T-cell (primary cell): ENCODE measurements around the gene FGF19. TPM values are rescaled to one million over a fixed set of nuclear protein-coding genes. Genes with fewer than 3 reads are reported as not detected.

ENCODE experiments used
- ATAC-seq, 4 experiments: fragments of 200-7000 bp in 3 of 4; fragments of 150-1000 bp in 1 of 4; cut with Tn5 transposase; replicated peaks in 1 of 4; 1 replicate in 3 of 4; 2 replicates in 1 of 4; pipeline ENCODE4 v1.10.0; 2021; ENCODE audit warnings: moderate library complexity in 3 of 4, mild to moderate bottlenecking in 2 of 4, moderate number of reproducible peaks in 1 of 4
- CTCF ChIA-PET, 2 donors: fragments of 300-600 bp; sonication (Branson Sonifier 250); formaldehyde crosslinking; loops; one replicate each; lab custom pipeline; 2022; ENCODE audit warnings: antibody characterized with exemption in 2 of 2; lab: Charles Lee
- POLR2A ChIA-PET, 2 donors: fragments of 300-600 bp; sonication (Branson Sonifier 250); formaldehyde crosslinking; loops; one replicate each; lab custom pipeline; 2022; ENCODE audit warnings: antibody characterized with exemption in 2 of 2; lab: Charles Lee
- DNase-seq, 35 experiments: peaks; one replicate each; pipeline versions ENCODE4 v3.0.0 to v3.0.0-alpha.2; 2013 to 2023
- H3K27ac ChIP-seq: one replicate; pipeline ENCODE4 v1.5.1; 2013; ENCODE audit warnings: low read length
- H3K27me3 ChIP-seq, 2 experiments: replicated peaks in 1 of 2; 1 replicate in 1 of 2; 2 replicates in 1 of 2; pipeline versions ENCODE4 v1.6.1 to v1.7.0; 2013; ENCODE audit warnings: low read length in 1 of 2, mixed read lengths in 1 of 2; ENCODE audit not compliant: control insufficient read depth in 2 of 2, insufficient read depth in 2 of 2; ENCODE audit errors: extremely low read depth in 1 of 2
- H3K36me3 ChIP-seq, 2 donors: 1 replicate in 1 of 2; 2 replicates in 1 of 2; pipeline versions ENCODE4 v1.6.1 to v1.7.0; 2013; ENCODE audit warnings: low read length in 1 of 2; ENCODE audit not compliant: control insufficient read depth in 2 of 2, insufficient read depth in 1 of 2; ENCODE audit errors: extremely low read depth in 1 of 2
- H3K4me1 ChIP-seq, 2 experiments: 1 replicate in 1 of 2; 2 replicates in 1 of 2; pipeline versions ENCODE4 v1.6.1 to v1.7.0; 2013; ENCODE audit warnings: low read length in 2 of 2, mixed read lengths in 1 of 2; ENCODE audit not compliant: insufficient read depth in 2 of 2, control insufficient read depth in 1 of 2; ENCODE audit errors: extremely low read depth in 1 of 2
- H3K4me3 ChIP-seq, 2 donors: 1 replicate in 1 of 2; 2 replicates in 1 of 2; pipeline versions ENCODE4 v1.5.1 to v1.7.0; 2013; ENCODE audit warnings: mild to moderate bottlenecking in 2 of 2, low read length in 1 of 2, moderate library complexity in 1 of 2; ENCODE audit not compliant: control insufficient read depth in 1 of 2; ENCODE audit errors: extremely low read depth in 1 of 2
- H3K9me3 ChIP-seq: 2 replicates; pipeline ENCODE4 v1.7.0; 2013
- H3K27ac Mint-ChIP-seq, 2 donors: one replicate each; pipeline ENCODE4 v1.8.0; 2020 to 2021; ENCODE audit warnings: mild to moderate bottlenecking in 2 of 2, mixed read lengths in 2 of 2
- H3K27me3 Mint-ChIP-seq, 2 donors: one replicate each; pipeline ENCODE4 v1.8.0; 2021 to 2022; ENCODE audit warnings: mixed read lengths in 2 of 2
- H3K36me3 Mint-ChIP-seq: one replicate; pipeline ENCODE4 v1.8.0; 2021; ENCODE audit warnings: mixed read lengths
- H3K4me1 Mint-ChIP-seq, 3 donors: one replicate each; pipeline ENCODE4 v1.8.0; 2020 to 2022; ENCODE audit warnings: mixed read lengths in 3 of 3, mild to moderate bottlenecking in 1 of 3
- H3K4me3 Mint-ChIP-seq, 3 donors: one replicate each; pipeline ENCODE4 v1.8.0; 2020 to 2022; ENCODE audit warnings: mild to moderate bottlenecking in 3 of 3, mixed read lengths in 3 of 3, moderate library complexity in 3 of 3
- H3K9me3 Mint-ChIP-seq, 3 donors: one replicate each; pipeline ENCODE4 v1.8.0; 2020 to 2022; ENCODE audit warnings: mixed read lengths in 3 of 3
- WGBS: methylation state at CpG from one replicate; pipeline ENCODE4 v1.1.5; 2013; ENCODE audit warnings: missing lambda C conversion rate; ENCODE audit not compliant: insufficient coverage; 5-methylcytosine and 5-hydroxymethylcytosine counted together
- total RNA-seq, 35 experiments: library from RNA in 6 of 35; stranded (reverse) in 6 of 35; fragments of 120-200 nt in 1 of 35; gene quantifications; one replicate each; pipeline versions ENCODE4 v1.2.1 to v1.2.4 and lab custom pipeline; 2013 to 2026

Gene FGF19
- total RNA-seq, 5 donors from 2014 or later (not counting 1 experiment from before 2014, with no cell fraction given), result 0.09 TPM; not detected in 4

DNA sequence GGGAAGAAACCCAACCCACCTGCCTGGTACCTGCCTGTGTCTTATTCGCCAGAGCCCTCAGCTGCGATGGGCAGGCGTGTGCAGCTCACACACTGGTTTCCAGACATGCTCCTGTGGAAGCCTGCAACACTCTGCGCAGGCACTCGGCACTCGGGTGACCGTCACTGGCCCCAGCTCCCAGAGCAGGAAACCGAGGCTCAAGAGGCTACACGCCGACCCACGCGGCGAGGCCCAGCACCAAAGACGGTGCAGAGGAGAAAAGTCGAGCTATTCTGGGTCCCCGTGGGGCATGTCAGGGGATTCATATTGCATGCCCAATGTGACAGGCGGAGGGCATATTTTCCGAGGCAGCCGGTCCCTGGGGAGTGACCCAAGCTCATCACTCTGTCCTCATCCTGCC is 11.6 kb upstream of the FGF19 start:
- no peak overlapping the region for H3K4me3 Mint-ChIP-seq
- ATAC-seq (no peak), DNase-seq (no peak)
- H3K36me3 Mint-ChIP-seq, result no peaks in the 10 kb centered on the region
- ChIA-PET POLR2A (no interaction called here), CTCF (no interaction called here)
- no peak overlapping the region for H3K4me3 ChIP-seq
- peaks cover 16 to 27% of the 10 kb centered on the region in 2 donors for H3K27me3 Mint-ChIP-seq
- H3K4me1 Mint-ChIP-seq, result peaks cover 11 to 14% (median 13%) of the 10 kb centered on the region in 3 donors
- H3K9me3 Mint-ChIP-seq, result no peaks in the 10 kb centered on the region
- no peak overlapping the region for H3K27ac ChIP-seq
- H3K4me1 ChIP-seq, result peaks cover 0 to 13% of the 10 kb centered on the region in 2 experiments
- 91% methylated on average over 19 of the region's 19 CpGs for WGBS
- H3K27me3 ChIP-seq, result peaks cover 0 to 54% of the 10 kb centered on the region in 2 experiments
- no peaks in the 10 kb centered on the region for H3K9me3 ChIP-seq
- H3K27ac Mint-ChIP-seq, result no peak overlapping the region
- H3K36me3 ChIP-seq, result no peaks in the 10 kb centered on the region

DNA sequence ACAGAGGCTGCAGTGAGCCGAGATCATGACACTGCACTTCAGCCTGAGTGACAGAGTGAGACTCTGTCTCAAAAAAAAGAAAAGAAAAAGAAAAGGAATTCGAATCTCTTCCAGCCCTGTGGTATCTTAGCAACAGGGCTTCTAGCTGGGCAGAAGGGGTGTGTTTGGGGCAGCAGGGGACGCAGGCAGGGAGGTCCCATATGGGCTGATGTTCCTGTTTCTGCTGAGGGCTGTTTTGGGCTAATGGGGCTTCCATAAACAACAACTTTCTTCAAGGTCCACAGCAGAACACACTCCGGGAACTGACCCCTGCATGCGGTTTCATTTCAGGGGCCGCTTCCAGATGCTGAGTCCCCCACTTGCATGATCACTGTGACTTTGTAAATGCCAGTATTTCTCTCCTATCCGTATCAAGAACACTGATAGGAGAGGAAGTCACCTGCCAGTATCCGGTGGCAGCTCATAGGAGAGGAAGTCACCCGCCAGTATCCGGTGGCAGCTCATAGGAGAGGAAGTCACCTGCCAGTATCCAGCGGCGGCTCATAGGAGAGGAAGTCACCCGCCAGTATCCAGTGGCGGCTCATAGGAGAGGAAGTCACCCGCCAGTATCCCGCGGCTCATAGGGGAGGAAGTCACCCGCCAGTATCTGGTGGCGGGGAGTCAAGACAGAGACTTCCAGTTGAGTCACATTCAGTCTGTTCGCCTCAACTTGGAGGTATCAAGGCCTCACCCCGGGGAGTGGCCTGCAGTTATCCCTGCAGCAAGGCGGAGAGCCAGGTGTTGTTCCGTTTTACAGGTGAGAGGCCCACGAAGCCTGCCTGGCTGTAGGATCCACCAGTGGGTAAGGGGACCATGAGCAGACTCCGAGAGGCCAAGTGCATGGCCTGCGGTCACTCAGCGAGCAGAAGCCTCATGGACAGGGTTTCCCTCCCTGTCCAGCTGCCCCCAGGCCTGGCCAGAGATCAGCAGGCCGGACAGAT is 8.3 kb upstream of the FGF19 start:
- WGBS, result 27% methylated on average over 23 of the region's 28 CpGs
- H3K27me3 Mint-ChIP-seq, result peaks cover 4 to 14% of the 10 kb centered on the region in 2 donors
- H3K9me3 Mint-ChIP-seq, result no peaks in the 10 kb centered on the region
- H3K36me3 Mint-ChIP-seq, result no peaks in the 10 kb centered on the region
- H3K4me1 ChIP-seq, result peaks cover 0 to 13% of the 10 kb centered on the region in 2 experiments
- no peaks in the 10 kb centered on the region for H3K36me3 ChIP-seq
- peaks cover 2 to 32% of the 10 kb centered on the region in 2 experiments for H3K27me3 ChIP-seq
- peak overlapping the region; percentile 29 to 68 (median 36) for H3K4me3 Mint-ChIP-seq
- ChIA-PET CTCF (no interaction called here), POLR2A (no interaction called here)
- no peaks in the 10 kb centered on the region for H3K9me3 ChIP-seq
- peak overlapping the region in 1 of 2 donors; percentile 38 for H3K4me3 ChIP-seq
- H3K27ac Mint-ChIP-seq, result peak overlapping the region; percentile 27 to 68
- DNase-seq (peak in 32 of 35 experiments; percentile 2 to 63 (median 32)), ATAC-seq (peak; percentile 52 to 74 (median 66))
- no peak overlapping the region for H3K27ac ChIP-seq
- H3K4me1 Mint-ChIP-seq, result peaks cover 11 to 17% (median 13%) of the 10 kb centered on the region in 3 donors

- ATAC-seq (no peak), DNase-seq (no peak)
- no peak overlapping the region for H3K4me3 ChIP-seq
- peaks cover 6 to 48% of the 10 kb centered on the region in 2 experiments for H3K27me3 ChIP-seq
- H3K36me3 Mint-ChIP-seq, result no peaks in the 10 kb centered on the region
- POLR2A ChIA-PET, result no interaction called here
- peaks cover 18 to 26% (median 18%) of the 10 kb centered on the region in 3 donors for H3K4me1 Mint-ChIP-seq
- CTCF ChIA-PET, result no interaction called here
- peaks cover 0 to 21% of the 10 kb centered on the region in 2 experiments for H3K4me1 ChIP-seq
- no peaks in the 10 kb centered on the region for H3K9me3 ChIP-seq
- H3K36me3 ChIP-seq, result no peaks in the 10 kb centered on the region
- no peak overlapping the region for H3K4me3 Mint-ChIP-seq
- peaks cover 12 to 39% of the 10 kb centered on the region in 2 donors for H3K27me3 Mint-ChIP-seq
- H3K9me3 Mint-ChIP-seq, result no peaks in the 10 kb centered on the region
- H3K27ac Mint-ChIP-seq, result no peak overlapping the region
- 62% methylated on average over 11 of the region's 15 CpGs for WGBS
- H3K27ac ChIP-seq, result no peak overlapping the region
Measured at GRCh38 chr11:69708736-69709401, 5.0 kb upstream of the FGF19 start.

- ATAC-seq, result no peak
- no peak for DNase-seq
- no peak overlapping the region for H3K27ac Mint-ChIP-seq
- H3K36me3 Mint-ChIP-seq, result no peaks in the 10 kb centered on the region
- H3K4me3 Mint-ChIP-seq, result peak overlapping the region in 1 of 3 donors; percentile 36
- H3K4me1 Mint-ChIP-seq, result peaks cover 15 to 29% (median 19%) of the 10 kb centered on the region in 3 donors
- CTCF ChIA-PET, result no interaction called here
- H3K9me3 ChIP-seq, result no peaks in the 10 kb centered on the region
- H3K4me1 ChIP-seq, result peaks cover 0 to 21% of the 10 kb centered on the region in 2 experiments
- no peak overlapping the region for H3K27ac ChIP-seq
- 45% methylated on average over 4 of the region's 7 CpGs for WGBS
- POLR2A ChIA-PET, result no interaction called here
- H3K27me3 Mint-ChIP-seq, result peaks cover 16 to 46% of the 10 kb centered on the region in 2 donors
- H3K27me3 ChIP-seq, result peaks cover 9 to 53% of the 10 kb centered on the region in 2 experiments
- H3K4me3 ChIP-seq, result no peak overlapping the region
- no peaks in the 10 kb centered on the region for H3K9me3 Mint-ChIP-seq
- H3K36me3 ChIP-seq, result no peaks in the 10 kb centered on the region
Measured at GRCh38 chr11:69707176-69707575, 3.4 kb upstream of the FGF19 start.

DNA sequence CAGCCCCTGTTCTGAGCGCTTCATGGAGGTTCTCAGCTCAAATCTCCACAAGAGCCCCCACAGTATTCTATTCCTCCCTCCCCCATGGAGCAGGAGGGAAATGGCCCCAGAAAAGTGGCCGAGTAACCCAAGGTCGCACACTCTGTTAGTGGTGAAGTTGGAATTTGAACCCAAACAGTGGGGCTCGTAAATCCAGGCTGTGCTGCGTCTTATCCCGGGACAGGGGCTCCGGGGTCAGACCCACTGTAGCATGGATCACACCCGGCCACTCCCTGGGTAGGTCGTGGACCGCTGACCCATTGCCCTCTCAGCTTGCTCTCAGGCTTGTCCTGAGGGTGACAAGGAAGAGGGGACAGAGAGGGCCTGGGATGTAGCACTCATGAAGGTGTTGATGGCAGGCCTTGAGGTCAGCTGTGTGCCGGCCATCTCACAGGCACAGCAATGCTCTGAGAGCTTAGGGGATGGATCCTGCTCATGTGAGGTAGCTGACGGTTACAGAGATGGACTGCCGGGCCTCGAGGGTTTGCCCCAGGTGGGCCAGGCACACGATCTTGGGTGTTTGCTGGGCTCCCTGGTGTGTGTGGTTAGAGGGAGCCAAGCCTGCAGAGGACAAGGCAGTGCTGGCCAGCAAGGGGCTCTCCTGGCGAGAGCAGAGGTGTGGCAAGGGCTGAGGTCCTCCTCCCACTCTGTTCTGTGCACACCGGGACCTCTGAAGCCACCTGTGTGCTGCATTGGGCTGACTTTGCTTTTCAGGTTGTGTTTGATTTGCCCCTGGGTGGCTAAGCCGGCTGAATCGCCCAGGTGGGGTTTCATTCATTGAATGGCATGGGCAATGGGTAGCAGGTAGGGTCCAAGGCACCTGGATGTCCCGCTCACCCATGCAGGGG is 2.3 kb upstream of the FGF19 start:
- ATAC-seq (no peak), DNase-seq (no peak)
- H3K36me3 ChIP-seq, result no peaks in the 10 kb centered on the region
- no peaks in the 10 kb centered on the region for H3K9me3 ChIP-seq
- H3K4me1 ChIP-seq, result peaks cover 0 to 15% of the 10 kb centered on the region in 2 experiments
- H3K9me3 Mint-ChIP-seq, result no peaks in the 10 kb centered on the region
- H3K4me3 ChIP-seq, result no peak overlapping the region
- H3K27ac Mint-ChIP-seq, result no peak overlapping the region
- ChIA-PET CTCF (no interaction called here), POLR2A (no interaction called here)
- no peak overlapping the region for H3K27ac ChIP-seq
- H3K27me3 ChIP-seq, result peaks cover 11 to 63% of the 10 kb centered on the region in 2 experiments
- WGBS, result 41% methylated on average over 18 of the region's 20 CpGs
- peaks cover 6 to 20% (median 11%) of the 10 kb centered on the region in 3 donors for H3K4me1 Mint-ChIP-seq
- peaks cover 16 to 48% of the 10 kb centered on the region in 2 donors for H3K27me3 Mint-ChIP-seq
- H3K4me3 Mint-ChIP-seq, result peak overlapping the region in 1 of 3 donors; percentile 64
- no peaks in the 10 kb centered on the region for H3K36me3 Mint-ChIP-seq
